ENCODE measurements around the gene ARAP1.
A peak's percentile ranks its signal among the peaks of the same experiment; 100 is the strongest.

ARAP1 gene

GRCh38 chr11:72741849-72742512 lies 10.2 kb downstream of the ARAP1 start:
- no peak for DNase-seq

- DNase-seq = no peak
These were observed 10.8 kb downstream of the ARAP1 start for GRCh38 chr11:72741429-72741833.

DNA sequence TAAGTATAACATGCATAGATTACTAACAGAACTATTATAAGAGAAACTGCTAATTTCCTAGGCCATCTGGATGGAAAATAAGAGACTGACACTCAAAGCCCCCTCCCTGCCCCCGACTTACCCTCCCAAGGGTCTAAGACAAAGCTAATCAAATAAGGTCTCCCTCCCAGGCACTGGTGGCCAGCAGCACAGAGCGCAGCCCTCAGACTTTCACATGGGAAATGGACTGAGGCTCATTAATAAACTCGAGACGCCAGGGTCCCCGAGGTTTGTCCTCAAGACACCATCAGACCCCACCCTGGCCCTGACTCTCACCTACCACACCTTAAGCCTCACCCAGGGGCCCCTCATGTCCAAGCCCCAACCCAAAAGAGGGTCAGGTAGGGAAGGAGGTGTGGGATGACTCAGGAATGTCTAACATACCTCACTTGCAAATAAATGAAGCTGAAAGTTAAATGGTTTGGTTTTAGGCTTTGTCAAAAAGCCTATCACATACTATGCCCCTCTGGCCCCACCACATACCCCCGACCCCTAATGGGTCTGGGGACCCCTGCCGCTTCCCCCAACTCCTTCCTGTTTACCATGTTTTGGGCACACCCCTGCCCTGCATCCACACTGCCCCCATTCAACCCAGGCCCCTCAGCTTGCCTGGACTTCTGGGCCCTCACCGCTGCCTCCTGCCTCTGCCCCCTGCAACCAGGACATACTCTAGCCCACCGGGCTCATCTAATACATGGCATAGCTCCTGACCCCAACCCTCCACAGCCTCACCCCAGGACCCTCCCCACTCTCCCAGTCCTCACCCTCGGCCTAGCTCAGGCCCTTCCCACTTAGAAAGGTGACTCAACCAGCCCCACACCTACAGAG lies 11.4 kb downstream of the ARAP1 start:
- no peak for DNase-seq

GRCh38 chr11:72740060-72740424 lies 12.2 kb downstream of the ARAP1 start:
- no peak for DNase-seq

DNA sequence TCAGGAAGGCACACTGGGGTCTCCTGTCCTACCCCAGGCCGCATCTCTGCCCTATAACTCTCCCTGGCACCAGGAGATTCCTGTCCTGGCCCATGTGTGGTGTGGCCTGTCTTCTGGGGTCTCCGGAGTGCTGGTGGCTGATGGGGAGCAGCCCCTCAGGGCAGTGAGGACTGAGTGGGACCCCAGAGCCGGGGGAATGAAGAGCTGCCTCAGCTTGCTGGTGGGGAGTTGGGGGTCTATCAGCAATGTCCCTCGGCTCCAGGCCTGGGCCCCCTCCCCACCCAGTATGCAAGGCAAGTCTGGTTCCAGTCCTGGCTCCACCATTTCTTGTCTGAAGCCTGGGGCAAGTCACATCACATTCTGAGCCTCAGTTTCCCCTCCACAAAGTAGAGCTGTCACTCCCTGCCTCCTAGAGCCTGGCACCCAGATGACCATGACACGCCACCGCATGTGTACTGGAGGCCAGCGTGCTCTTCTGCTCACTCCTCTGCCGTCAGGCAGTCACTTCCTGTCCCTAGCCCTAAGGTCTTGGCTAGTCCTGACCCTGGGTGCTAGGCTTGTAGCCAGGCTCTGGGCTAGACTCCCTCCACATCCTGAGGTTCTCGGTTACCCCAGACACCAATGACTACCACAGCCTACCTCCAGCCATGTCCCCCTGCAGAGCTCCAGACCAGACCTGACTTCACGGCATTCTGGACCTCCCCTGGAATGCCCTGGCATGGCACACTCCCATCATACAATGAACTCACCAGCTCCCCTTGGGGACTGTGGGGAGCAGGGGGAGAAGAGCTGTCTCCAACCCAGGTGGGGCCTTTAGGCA lies 12.8 kb downstream of the ARAP1 start:
- no peak for DNase-seq

GRCh38 chr11:72738199-72739141 lies 13.7 kb downstream of the ARAP1 start:
- DNase-seq = no peak

DNA sequence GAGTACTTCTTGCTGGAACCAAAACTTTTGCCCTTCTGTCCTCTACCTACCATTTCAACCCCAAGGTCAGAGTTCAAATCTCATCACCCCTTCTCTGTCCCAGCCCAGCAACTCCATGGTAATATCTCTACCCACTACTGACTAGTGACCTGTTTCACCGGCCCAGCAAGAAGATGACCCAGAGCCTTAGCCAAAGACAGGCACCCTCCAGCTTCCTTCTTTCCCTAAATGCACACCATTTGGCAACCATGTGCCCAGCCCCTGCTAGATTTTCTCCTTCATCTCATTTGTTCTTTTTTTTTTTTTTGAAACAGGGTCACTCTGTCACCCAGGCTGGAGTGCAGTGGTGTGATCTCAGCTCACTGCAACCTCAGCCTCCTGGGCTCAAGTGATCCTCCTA lies 14.9 kb downstream of the ARAP1 start:
- DNase-seq = no peak

DNA sequence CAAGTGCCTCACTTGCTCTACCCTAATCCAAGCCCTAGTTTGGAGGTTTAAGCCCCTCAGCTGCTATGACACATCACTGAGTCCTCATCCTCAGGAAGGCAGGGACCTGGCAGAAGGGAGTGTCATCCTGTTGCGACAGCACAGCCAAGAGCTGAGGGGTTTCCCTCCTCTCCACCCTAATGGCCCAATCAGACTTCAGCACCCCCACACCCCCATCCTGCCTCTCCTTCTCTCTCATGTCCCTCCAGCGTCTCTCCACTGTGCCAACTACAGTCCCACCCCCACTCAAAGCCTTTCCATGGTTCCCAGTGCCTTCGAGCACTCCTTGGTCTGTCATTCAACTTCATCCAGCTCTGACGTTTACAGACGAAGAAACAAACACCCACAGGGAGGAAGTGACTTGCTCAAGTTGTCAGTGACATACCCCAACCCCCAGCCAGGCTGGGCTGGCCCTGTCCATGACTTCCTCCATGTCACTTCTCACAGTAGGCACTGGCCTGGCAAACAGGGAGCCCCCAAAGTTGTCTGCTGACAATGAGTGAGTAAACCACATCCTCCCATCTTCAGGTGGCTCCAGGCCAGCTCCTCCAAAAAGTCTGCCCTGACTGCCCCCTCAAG lies 15.6 kb downstream of the ARAP1 start:
- peak; percentile 52 for DNase-seq

DNA sequence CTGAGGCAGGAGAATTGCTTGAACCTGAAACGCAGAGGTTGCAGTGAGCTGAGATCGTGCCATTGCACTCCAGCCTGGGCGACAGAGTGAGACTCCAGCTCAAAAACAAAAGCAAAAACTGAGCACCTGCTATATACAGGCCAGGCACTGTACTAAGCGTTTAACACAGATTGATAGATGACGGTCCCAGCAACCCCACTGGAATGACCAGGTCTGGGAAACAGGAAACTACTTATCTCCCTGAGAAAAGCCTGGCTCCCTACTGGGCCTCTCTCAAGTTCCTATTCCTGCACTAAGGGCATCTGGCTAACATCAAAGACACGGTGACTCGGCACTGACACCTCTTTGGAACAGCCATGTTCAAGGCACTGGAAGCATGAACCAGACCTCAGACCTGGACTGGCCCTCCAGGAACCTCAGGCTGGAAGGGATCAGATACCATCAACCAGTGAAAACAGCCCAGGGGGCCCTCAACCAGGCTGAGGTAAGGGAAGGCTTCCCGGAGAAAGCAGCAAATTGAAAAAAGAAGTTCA lies 16.6 kb downstream of the ARAP1 start:
- no peak for DNase-seq

DNA sequence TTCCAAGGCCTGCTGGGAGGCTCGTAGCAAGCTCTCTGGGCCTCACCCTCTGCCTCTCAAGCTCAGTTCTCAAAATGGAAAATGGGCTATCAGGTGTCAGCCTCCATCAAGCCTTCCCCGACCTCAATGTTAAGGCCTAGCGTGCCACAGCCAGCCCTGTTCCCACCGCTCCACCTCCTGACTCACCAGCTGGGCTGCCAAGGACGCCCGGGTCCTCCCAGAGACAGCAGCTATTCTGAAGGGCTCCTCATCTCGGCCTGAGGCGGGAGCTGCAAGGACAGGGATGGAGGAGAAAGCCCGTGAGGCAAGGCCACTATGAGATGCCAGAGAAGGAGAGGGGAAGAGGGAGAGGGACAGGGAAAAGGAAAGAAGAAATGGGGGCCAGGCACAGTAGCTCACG lies 19.9 kb downstream of the ARAP1 start:
- no peak for DNase-seq

DNA sequence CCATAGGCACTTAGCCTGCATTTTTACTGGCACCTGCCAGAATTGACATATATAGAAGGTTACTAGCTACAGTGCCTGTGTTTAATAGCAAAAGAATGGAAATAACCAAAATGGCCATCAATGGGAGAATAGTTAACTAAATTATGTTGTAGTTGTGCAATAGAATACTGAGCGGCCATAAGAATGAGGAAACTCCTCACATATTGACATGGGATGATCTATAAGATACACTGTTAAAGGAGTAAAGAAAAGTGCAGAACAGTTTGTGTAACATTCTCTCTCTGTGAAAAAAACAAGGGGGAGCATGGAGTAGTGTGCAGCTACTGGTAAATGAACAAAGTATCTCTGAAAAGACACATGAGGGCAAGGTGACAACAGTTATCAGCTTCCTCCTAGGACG lies 21.5 kb downstream of the ARAP1 start:
- DNase-seq = no peak

GRCh38 chr11:72730243-72730642 lies 22.0 kb downstream of the ARAP1 start:
- no peak for DNase-seq

GRCh38 chr11:72727521-72727920 lies 24.7 kb downstream of the ARAP1 start:
- DNase-seq = no peak

DNA sequence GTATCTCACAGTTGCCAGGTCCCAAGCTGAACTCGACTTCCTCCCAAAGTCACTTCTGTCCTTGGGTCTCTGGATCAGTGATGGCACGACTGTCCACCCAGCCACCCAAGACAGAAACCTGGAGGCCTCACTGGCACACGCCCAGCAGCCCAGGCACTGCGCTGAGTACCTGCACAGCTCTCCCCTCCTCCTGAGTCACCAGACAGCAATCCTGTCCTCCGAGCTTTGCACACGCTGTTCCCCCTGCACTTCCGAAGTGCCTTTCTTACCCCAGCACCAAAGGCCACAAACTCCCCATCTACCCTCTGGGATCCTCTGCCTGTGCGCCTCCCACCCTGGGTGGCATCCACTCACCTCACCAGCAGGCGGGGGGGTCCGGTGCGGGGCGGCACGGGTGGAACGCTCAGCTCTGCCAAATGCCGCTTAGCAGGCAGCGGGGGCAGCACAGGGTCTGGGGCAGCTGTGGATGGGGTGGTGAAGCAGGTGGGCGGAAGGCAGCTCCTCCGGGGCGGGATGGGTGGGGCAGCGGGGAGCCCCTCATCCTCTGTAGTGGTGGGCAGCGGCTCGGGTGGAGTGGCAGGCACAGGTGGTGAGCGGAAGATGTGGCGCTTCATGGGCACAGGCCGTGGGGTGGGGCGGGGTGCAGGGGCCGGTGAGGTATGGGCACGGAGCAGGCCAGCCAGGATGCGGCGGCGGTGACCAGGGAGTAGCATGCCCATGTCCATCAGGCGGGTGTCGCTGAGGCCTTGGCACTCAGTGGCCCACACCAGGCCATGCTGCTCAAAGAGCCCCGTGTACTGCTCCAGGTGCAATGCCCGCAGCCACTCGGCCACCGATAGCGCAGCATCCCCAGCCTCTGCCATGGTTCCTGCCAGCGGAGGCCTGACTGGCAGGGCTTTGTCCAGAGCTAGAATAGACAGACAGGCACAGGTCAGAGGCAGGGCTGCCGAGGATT lies 25.7 kb downstream of the ARAP1 start:
- no peak for DNase-seq

- no peak for DNase-seq
These were observed 26.5 kb downstream of the ARAP1 start for GRCh38 chr11:72725724-72726028.

GRCh38 chr11:72724851-72725723 lies 27.1 kb downstream of the ARAP1 start:
- peak; percentile 77 for DNase-seq

DNA sequence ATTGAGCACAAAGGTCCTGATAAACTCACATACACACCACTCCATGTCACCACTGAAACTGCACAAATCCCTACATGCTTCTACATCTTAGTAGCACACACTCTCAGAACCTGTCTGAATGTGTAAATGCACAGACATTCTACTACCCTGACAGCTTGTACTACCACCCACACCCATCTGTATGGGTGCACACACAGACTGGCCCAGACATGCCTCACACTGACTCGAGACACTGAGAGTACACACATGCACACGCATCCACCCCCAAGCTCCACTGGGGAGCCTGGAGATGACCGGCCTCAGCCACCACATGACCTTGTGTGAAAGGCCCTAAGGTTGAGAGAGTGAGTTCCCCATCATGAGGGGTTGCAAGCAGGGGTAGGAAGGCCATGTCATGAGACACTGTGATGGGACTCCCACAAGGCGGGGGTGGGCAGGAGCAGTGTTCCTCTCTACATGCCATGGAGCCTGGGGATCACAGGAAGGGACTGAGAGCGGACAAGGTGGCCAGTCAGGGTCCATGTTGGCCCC lies 28.1 kb downstream of the ARAP1 start:
- DNase-seq = no peak

- DNase-seq = no peak
These were observed 28.7 kb downstream of the ARAP1 start for GRCh38 chr11:72723508-72723907.

- DNase-seq = peak; percentile 79
These were observed 30.0 kb downstream of the ARAP1 start for GRCh38 chr11:72722050-72722748.
